Measurements from ENCODE around the gene SLC38A9. TPM values are rescaled to one million over a fixed set of nuclear protein-coding genes. Genes with fewer than 3 reads are reported as not detected.

The SLC38A9 gene
- polyA plus RNA-seq, 1 donor (not counting 4 experiments of a cell fraction or from before 2014, with no cell fraction given): 43.3 TPM

DNA sequence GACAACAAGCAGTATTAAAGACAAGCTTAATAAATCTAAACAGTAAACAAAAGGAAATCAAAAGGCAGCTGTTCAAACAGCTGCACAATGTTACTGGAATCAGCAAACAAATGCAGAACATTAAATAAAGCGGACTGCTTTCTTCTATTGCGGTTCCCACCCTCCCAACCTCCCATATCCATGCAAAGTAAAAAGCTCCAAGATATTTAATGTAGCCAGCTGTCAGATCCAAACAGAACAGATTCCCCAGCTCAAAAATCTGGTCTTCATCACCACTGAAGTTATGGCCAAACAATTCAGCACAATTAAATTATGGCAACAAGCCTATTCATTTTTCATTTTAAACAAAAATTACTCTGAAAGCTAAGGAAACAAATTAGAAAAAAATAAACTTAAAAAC lies 75.9 kb downstream of the SLC38A9 start:
- H3K9me1 ChIP-seq (ENCODE audit: control insufficient read depth, extremely low read depth, insufficient read depth, low read length): no peaks in the 10 kb centered on the region
- H3K27ac ChIP-seq (ENCODE audit: control insufficient read depth, insufficient read depth, low read length): no peak overlapping the region
- H3K4me3 ChIP-seq (ENCODE audit: control insufficient read depth in 2 of 3, extremely low read depth in 1 of 3, insufficient read depth in 2 of 3, low read depth in 1 of 3, low read length in 3 of 3): no peak overlapping the region
- TF ChIP-seq, protein P1, sequence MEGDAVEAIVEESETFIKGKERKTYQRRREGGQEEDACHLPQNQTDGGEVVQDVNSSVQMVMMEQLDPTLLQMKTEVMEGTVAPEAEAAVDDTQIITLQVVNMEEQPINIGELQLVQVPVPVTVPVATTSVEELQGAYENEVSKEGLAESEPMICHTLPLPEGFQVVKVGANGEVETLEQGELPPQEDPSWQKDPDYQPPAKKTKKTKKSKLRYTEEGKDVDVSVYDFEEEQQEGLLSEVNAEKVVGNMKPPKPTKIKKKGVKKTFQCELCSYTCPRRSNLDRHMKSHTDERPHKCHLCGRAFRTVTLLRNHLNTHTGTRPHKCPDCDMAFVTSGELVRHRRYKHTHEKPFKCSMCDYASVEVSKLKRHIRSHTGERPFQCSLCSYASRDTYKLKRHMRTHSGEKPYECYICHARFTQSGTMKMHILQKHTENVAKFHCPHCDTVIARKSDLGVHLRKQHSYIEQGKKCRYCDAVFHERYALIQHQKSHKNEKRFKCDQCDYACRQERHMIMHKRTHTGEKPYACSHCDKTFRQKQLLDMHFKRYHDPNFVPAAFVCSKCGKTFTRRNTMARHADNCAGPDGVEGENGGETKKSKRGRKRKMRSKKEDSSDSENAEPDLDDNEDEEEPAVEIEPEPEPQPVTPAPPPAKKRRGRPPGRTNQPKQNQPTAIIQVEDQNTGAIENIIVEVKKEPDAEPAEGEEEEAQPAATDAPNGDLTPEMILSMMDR (optimal IDR thresholded peaks at IDR 0.05 in 1 of 3, IDR thresholded peaks at IDR 0.05 in 1 of 3, conservative IDR thresholded peaks at IDR 0.05 in 1 of 3; ENCODE audit: extremely low read depth in 1 of 3, insufficient read depth in 2 of 3, low read length in 3 of 3): no peak
- no peak for TF ChIP-seq EZH2 (IDR thresholded peaks at IDR 0.05; ENCODE audit: low read length)
- H3K4me2 ChIP-seq (ENCODE audit: control insufficient read depth, extremely low read depth, insufficient read depth, low read depth, low read length): no peak overlapping the region
- no peak overlapping the region for H2AFZ ChIP-seq (ENCODE audit: control insufficient read depth, low read length)
- H3K4me1 ChIP-seq (ENCODE audit: control insufficient read depth, extremely low read depth, insufficient read depth, low read length): peaks cover 3% of the 10 kb centered on the region
- H3K9me3 ChIP-seq (ENCODE audit: control insufficient read depth, low read depth, low read length): no peaks in the 10 kb centered on the region
- dilution Hi-C loops (cut with MboI; ENCODE audit: extremely low pct_ligation_motif_present, low sequenced_read_pairs): no loop called here
- H4K20me1 ChIP-seq (ENCODE audit: control insufficient read depth, extremely low read depth, insufficient read depth, low read length): no peaks in the 10 kb centered on the region
- no peaks in the 10 kb centered on the region for H3K27me3 ChIP-seq (ENCODE audit: control insufficient read depth, extremely low read depth, insufficient read depth, low read length)
- H3K9ac ChIP-seq (ENCODE audit: control insufficient read depth, extremely low read depth, insufficient read depth, low read length): no peak overlapping the region
- no peaks in the 10 kb centered on the region for H3K36me3 ChIP-seq (ENCODE audit: control insufficient read depth in 2 of 2, extremely low read depth in 1 of 2, insufficient read depth in 2 of 2, low read length in 2 of 2)
- FAIRE-seq: no peak
- DNase-seq (ENCODE audit: low read depth, low spot score): no peak
- H3K79me2 ChIP-seq (ENCODE audit: control insufficient read depth, insufficient read depth, low read length): no peaks in the 10 kb centered on the region

DNA sequence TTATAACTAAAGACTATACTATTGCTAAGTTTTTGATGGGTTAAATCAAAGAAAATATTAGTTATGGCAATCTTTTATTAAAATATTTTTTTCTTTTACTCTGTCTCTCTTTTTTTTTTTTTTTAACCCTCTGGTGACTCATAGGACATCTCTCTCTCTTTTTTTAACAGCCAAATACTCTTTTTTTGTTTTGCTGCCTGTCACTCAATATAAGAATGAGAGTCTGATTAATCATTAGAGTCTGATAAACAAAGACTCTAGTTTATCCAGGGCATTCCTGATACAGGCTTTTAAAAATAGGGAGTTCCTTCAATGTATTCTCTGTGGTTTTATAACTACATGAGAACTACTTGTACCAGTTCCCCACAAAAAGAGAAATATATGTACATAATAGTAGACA lies 77.3 kb downstream of the SLC38A9 start:
- Histone ChIP-seq H3K79me2 (ENCODE audit: control insufficient read depth, insufficient read depth, low read length) (no peaks in the 10 kb centered on the region), H4K20me1 (ENCODE audit: control insufficient read depth, extremely low read depth, insufficient read depth, low read length) (no peaks in the 10 kb centered on the region), H3K9me3 (ENCODE audit: control insufficient read depth, low read depth, low read length) (no peaks in the 10 kb centered on the region), H2AFZ (ENCODE audit: control insufficient read depth, low read length) (no peak overlapping the region), H3K36me3 (ENCODE audit: control insufficient read depth in 2 of 2, extremely low read depth in 1 of 2, insufficient read depth in 2 of 2, low read length in 2 of 2) (no peaks in the 10 kb centered on the region), H3K27ac (ENCODE audit: control insufficient read depth, insufficient read depth, low read length) (no peak overlapping the region), H3K27me3 (ENCODE audit: control insufficient read depth, extremely low read depth, insufficient read depth, low read length) (no peaks in the 10 kb centered on the region), H3K4me3 (ENCODE audit: control insufficient read depth in 2 of 3, extremely low read depth in 1 of 3, insufficient read depth in 2 of 3, low read depth in 1 of 3, low read length in 3 of 3) (no peak overlapping the region), H3K4me2 (ENCODE audit: control insufficient read depth, extremely low read depth, insufficient read depth, low read depth, low read length) (no peak overlapping the region), H3K9me1 (ENCODE audit: control insufficient read depth, extremely low read depth, insufficient read depth, low read length) (no peaks in the 10 kb centered on the region), H3K9ac (ENCODE audit: control insufficient read depth, extremely low read depth, insufficient read depth, low read length) (no peak overlapping the region), H3K4me1 (ENCODE audit: control insufficient read depth, extremely low read depth, insufficient read depth, low read length) (peaks cover 3% of the 10 kb centered on the region)
- dilution Hi-C loops (cut with MboI; ENCODE audit: extremely low pct_ligation_motif_present, low sequenced_read_pairs): no loop called here
- DNase-seq (ENCODE audit: low read depth, low spot score): no peak
- FAIRE-seq: no peak
- TF ChIP-seq EZH2 (IDR thresholded peaks at IDR 0.05; ENCODE audit: low read length): no peak
- TF ChIP-seq, protein P1 (optimal IDR thresholded peaks at IDR 0.05 in 1 of 3, IDR thresholded peaks at IDR 0.05 in 1 of 3, conservative IDR thresholded peaks at IDR 0.05 in 1 of 3; ENCODE audit: extremely low read depth in 1 of 3, insufficient read depth in 2 of 3, low read length in 3 of 3): no peak

Measured in keratinocyte (primary cell).